GM10266 (cell line): ENCODE results near the gene TMEM151B.

Experiments
- DNase-seq: peaks from one replicate; pipeline ENCODE4 v3.0.0; 2012; ENCODE audit errors: extremely low spot score
- CTCF ChIP-seq: IDR thresholded peaks from 2 replicates; pipeline ENCODE4 v1.5.1; 2012; ENCODE audit warnings: mild to moderate bottlenecking, low read depth; ENCODE audit not compliant: control insufficient read depth, insufficient read depth; ENCODE audit errors: missing control alignments

The TMEM151B gene

GRCh38 chr6:44269178-44269920 is 901 bp upstream of the TMEM151B start:
- no peak for TF ChIP-seq CTCF
- DNase-seq = no peak

- DNase-seq = no peak
- TF ChIP-seq CTCF = no peak
These were observed 516 bp downstream of the TMEM151B start for GRCh38 chr6:44270526-44271405.

GRCh38 chr6:44271406-44271723 is 1.1 kb downstream of the TMEM151B start:
- TF ChIP-seq CTCF = no peak
- DNase-seq = no peak

GRCh38 chr6:44271914-44272313 is 1.7 kb downstream of the TMEM151B start:
- no peak for DNase-seq
- TF ChIP-seq CTCF = no peak

- DNase-seq = no peak
- TF ChIP-seq CTCF = no peak
These were observed 2.3 kb downstream of the TMEM151B start for GRCh38 chr6:44272529-44272928.

- no peak for TF ChIP-seq CTCF
- no peak for DNase-seq
These were observed 2.8 kb downstream of the TMEM151B start for GRCh38 chr6:44272999-44273566.
